KMS-11 (cell line): ENCODE data around the gene BEST4.

Source experiments
- H2AFZ ChIP-seq: fragments of 200-600 bp; sonication (generic); 2 replicates; pipeline ENCODE4 v1.6.1; 2016; ENCODE audit warnings: antibody characterized with exemption, mixed run types, low read depth
- H3K27ac ChIP-seq: fragments of 200-600 bp; sonication (generic); 2 replicates; pipeline ENCODE4 v1.6.1; 2016; ENCODE audit warnings: mild to moderate bottlenecking, mixed run types
- H3K27me3 ChIP-seq: fragments of 200-600 bp; sonication (generic); 2 replicates; pipeline ENCODE4 v1.6.1; 2017; ENCODE audit warnings: mild to moderate bottlenecking, low read depth, mixed run types, moderate library complexity; ENCODE audit not compliant: insufficient read depth
- H3K36me3 ChIP-seq: fragments of 200-600 bp; sonication (generic); 2 replicates; pipeline ENCODE4 v1.6.1; 2017; ENCODE audit warnings: mild to moderate bottlenecking, mixed run types; ENCODE audit not compliant: insufficient read depth
- H3K4me1 ChIP-seq: fragments of 200-600 bp; sonication (generic); 2 replicates; pipeline ENCODE4 v1.6.1; 2016; ENCODE audit warnings: mild to moderate bottlenecking, low read depth, mixed run types; ENCODE audit not compliant: poor library complexity, severe bottlenecking
- H3K4me2 ChIP-seq: fragments of 200-600 bp; sonication (generic); 2 replicates; pipeline ENCODE4 v1.7.0; 2016; ENCODE audit warnings: mild to moderate bottlenecking, mixed run types
- H3K4me3 ChIP-seq: fragments of 200-600 bp; sonication (generic); IDR thresholded peaks from 2 replicates; pipeline ENCODE4 v1.6.1; 2017; ENCODE audit warnings: low read depth, low read length, mixed read lengths; ENCODE audit not compliant: insufficient read depth
- H3K79me2 ChIP-seq: fragments of 200-600 bp; sonication (generic); 2 replicates; pipeline ENCODE4 v1.6.1; 2016; ENCODE audit warnings: low read depth, mixed run types; ENCODE audit not compliant: insufficient read depth
- H3K9ac ChIP-seq: fragments of 200-600 bp; sonication (generic); 2 replicates; pipeline ENCODE4 v1.6.1; 2016; ENCODE audit warnings: mild to moderate bottlenecking, mixed run types
- H4K20me1 ChIP-seq: fragments of 200-600 bp; sonication (generic); 2 replicates; pipeline ENCODE4 v1.6.1; 2016; ENCODE audit warnings: mild to moderate bottlenecking, mixed run types; ENCODE audit not compliant: insufficient read depth
- TF ChIP-seq, protein P1 (sequence below): fragments of 200-600 bp; sonication (generic); conservative IDR thresholded peaks from 2 replicates; pipeline ENCODE4 v1.6.1; 2017; ENCODE audit warnings: low read depth, mild to moderate bottlenecking, antibody characterized with exemption, low read length, moderate library complexity, mixed read lengths

The BEST4 gene

GRCh38 chr1:44831516-44831915 is 43.5 kb upstream of the BEST4 start:
- H3K27me3 ChIP-seq = no peaks in the 10 kb centered on the region
- peaks cover 8% of the 10 kb centered on the region for H3K4me1 ChIP-seq
- no peak overlapping the region for H3K4me3 ChIP-seq
- no peak overlapping the region for H2AFZ ChIP-seq
- no peaks in the 10 kb centered on the region for H3K36me3 ChIP-seq
- TF ChIP-seq, protein P1, sequence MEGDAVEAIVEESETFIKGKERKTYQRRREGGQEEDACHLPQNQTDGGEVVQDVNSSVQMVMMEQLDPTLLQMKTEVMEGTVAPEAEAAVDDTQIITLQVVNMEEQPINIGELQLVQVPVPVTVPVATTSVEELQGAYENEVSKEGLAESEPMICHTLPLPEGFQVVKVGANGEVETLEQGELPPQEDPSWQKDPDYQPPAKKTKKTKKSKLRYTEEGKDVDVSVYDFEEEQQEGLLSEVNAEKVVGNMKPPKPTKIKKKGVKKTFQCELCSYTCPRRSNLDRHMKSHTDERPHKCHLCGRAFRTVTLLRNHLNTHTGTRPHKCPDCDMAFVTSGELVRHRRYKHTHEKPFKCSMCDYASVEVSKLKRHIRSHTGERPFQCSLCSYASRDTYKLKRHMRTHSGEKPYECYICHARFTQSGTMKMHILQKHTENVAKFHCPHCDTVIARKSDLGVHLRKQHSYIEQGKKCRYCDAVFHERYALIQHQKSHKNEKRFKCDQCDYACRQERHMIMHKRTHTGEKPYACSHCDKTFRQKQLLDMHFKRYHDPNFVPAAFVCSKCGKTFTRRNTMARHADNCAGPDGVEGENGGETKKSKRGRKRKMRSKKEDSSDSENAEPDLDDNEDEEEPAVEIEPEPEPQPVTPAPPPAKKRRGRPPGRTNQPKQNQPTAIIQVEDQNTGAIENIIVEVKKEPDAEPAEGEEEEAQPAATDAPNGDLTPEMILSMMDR = no peak
- no peaks in the 10 kb centered on the region for H3K79me2 ChIP-seq
- H3K4me2 ChIP-seq = no peak overlapping the region
- H4K20me1 ChIP-seq = no peaks in the 10 kb centered on the region
- no peak overlapping the region; the same call in 1 of the 2 replicates for H3K9ac ChIP-seq
- H3K27ac ChIP-seq = no peak overlapping the region

DNA sequence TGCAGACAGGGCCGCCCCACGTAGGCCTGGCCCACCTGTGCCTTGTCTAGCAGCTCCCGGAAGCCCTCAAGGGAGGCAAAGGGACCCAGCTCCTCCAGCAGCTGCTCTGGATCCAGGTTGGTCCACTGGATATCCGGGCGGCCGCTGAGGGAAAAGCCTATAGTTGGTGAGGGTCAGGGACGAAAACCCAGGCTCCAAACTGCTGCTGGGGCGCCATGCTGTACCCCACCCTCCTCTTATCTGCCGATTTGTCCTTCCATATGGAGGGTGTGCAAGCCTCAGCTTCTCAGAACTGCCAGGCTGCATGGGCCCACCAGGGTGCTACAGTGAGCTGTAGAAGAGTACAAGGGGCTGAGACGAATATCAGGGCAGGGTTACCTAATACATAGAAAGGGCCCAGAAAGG is 42.9 kb upstream of the BEST4 start:
- no peaks in the 10 kb centered on the region for H3K79me2 ChIP-seq
- no peak overlapping the region; the same call in 1 of the 2 replicates for H3K9ac ChIP-seq
- H4K20me1 ChIP-seq = no peaks in the 10 kb centered on the region

GRCh38 chr1:44829506-44830384 is 41.8 kb upstream of the BEST4 start:
- H3K4me1 ChIP-seq = no peaks in the 10 kb centered on the region
- no peak overlapping the region for H3K9ac ChIP-seq
- no peaks in the 10 kb centered on the region for H3K36me3 ChIP-seq
- no peak overlapping the region for H3K4me3 ChIP-seq
- no peaks in the 10 kb centered on the region for H3K27me3 ChIP-seq
- H4K20me1 ChIP-seq = no peaks in the 10 kb centered on the region
- H3K4me2 ChIP-seq = no peak overlapping the region
- H3K27ac ChIP-seq = no peak overlapping the region
- no peaks in the 10 kb centered on the region for H3K79me2 ChIP-seq
- TF ChIP-seq, protein P1 = no peak
- no peak overlapping the region for H2AFZ ChIP-seq

More for the DNA sequence above, 42.9 kb upstream of the BEST4 start:
- peaks cover 4% of the 10 kb centered on the region for H3K4me1 ChIP-seq
- TF ChIP-seq, protein P1 = no peak
- no peaks in the 10 kb centered on the region for H3K36me3 ChIP-seq
- no peak overlapping the region for H3K4me3 ChIP-seq
- H3K4me2 ChIP-seq = no peak overlapping the region
- no peaks in the 10 kb centered on the region for H3K27me3 ChIP-seq
- no peak overlapping the region for H2AFZ ChIP-seq
- H3K27ac ChIP-seq = no peak overlapping the region

DNA sequence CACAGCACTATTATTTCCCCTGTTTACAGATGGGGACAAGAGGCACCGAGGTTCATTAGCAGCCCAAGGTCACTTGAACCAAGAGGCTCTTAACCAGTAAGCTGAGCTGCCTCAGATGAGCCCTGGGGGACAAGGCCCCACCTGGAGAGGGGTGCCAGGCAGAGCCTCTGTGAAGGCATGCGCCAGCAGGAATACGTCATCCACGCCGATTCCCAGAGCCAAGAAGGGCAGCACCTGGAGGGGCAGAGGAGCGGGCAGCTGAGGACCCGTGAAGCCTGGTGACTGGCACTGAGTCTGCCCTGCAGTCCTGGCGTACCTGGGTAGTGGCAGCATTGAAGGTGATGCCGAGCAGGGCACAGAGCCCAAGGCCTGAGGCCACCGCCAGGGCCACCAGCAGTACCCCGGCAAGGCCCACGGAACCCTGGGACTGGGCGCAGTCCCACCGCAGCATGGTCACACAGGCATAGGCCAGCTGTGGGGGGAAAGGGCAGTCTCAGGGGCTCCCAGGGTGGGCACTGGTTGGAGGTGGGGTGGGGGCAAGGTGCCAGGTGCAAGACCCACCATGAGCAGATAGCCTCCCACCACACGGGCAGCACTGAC is 41.0 kb upstream of the BEST4 start:
- Histone ChIP-seq H3K4me1 (no peaks in the 10 kb centered on the region), H2AFZ (no peak overlapping the region), H3K4me3 (no peak overlapping the region), H3K4me2 (no peak overlapping the region), H3K27ac (no peak overlapping the region), H4K20me1 (no peaks in the 10 kb centered on the region), H3K27me3 (no peaks in the 10 kb centered on the region), H3K36me3 (no peaks in the 10 kb centered on the region), H3K9ac (no peak overlapping the region), H3K79me2 (no peaks in the 10 kb centered on the region)
- TF ChIP-seq, protein P1 = no peak
